ENCODE data around the gene F2RL3.

- TF ChIP-seq, protein P1, sequence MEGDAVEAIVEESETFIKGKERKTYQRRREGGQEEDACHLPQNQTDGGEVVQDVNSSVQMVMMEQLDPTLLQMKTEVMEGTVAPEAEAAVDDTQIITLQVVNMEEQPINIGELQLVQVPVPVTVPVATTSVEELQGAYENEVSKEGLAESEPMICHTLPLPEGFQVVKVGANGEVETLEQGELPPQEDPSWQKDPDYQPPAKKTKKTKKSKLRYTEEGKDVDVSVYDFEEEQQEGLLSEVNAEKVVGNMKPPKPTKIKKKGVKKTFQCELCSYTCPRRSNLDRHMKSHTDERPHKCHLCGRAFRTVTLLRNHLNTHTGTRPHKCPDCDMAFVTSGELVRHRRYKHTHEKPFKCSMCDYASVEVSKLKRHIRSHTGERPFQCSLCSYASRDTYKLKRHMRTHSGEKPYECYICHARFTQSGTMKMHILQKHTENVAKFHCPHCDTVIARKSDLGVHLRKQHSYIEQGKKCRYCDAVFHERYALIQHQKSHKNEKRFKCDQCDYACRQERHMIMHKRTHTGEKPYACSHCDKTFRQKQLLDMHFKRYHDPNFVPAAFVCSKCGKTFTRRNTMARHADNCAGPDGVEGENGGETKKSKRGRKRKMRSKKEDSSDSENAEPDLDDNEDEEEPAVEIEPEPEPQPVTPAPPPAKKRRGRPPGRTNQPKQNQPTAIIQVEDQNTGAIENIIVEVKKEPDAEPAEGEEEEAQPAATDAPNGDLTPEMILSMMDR (IDR thresholded peaks at IDR 0.05) = no peak
- no peak for TF ChIP-seq POLR2A (IDR thresholded peaks at IDR 0.05)
These were observed 40.1 kb downstream of the F2RL3 start for GRCh38 chr19:16928916-16929315.
